ENCODE measurements around the gene RTKN. TPM values are rescaled to one million over a fixed set of nuclear protein-coding genes. Genes with fewer than 3 reads are reported as not detected.

RTKN gene
- total and polyA plus RNA-seq, 2 of the 13 experiments (the other 11 are each of a cell fraction or from before 2014, with no cell fraction given), result 159 to 166 TPM

GRCh38 chr2:74442483-74443297 lies 953 bp upstream of the RTKN start (continued):
- TF ChIP-seq SKIL (CRISPR knock-in tag; IDR thresholded peaks at IDR 0.05; ENCODE audit: borderline replicate concordance) (0 out of 2 replicates have a peak, but pooled peaks have one; percentile 12), HOXA9 (CRISPR knock-in tag; IDR thresholded peaks at IDR 0.05; ENCODE audit: borderline replicate concordance) (0 out of 2 replicates have a peak, but pooled peaks have one; percentile 40), RFXAP (CRISPR knock-in tag; IDR thresholded peaks at IDR 0.05; ENCODE audit: borderline replicate concordance) (0 out of 2 replicates have a peak, but pooled peaks have one; percentile 11), THAP11 (CRISPR knock-in tag; IDR thresholded peaks at IDR 0.05) (peak; percentile 1; the same call in 1 of the 2 replicates), ZNF264 (CRISPR knock-in tag; IDR thresholded peaks at IDR 0.05) (peak; percentile 64; the same call in 1 of the 2 replicates), MEIS2 (CRISPR knock-in tag; IDR thresholded peaks at IDR 0.05) (peak; percentile 3; the same call in 1 of the 2 replicates), KAT7 (CRISPR knock-in tag; IDR thresholded peaks at IDR 0.05; ENCODE audit: borderline replicate concordance) (0 out of 2 replicates have a peak, but pooled peaks have one; percentile 28), ZNF556 (CRISPR knock-in tag; IDR thresholded peaks at IDR 0.05; ENCODE audit: borderline replicate concordance) (peak; percentile 82; the same call in 1 of the 2 replicates), ZFP1 (CRISPR knock-in tag; IDR thresholded peaks at IDR 0.05) (0 out of 2 replicates have a peak, but pooled peaks have one; percentile 6), ZNF782 (CRISPR knock-in tag; IDR thresholded peaks at IDR 0.05; ENCODE audit: borderline replicate concordance) (0 out of 2 replicates have a peak, but pooled peaks have one; percentile 23), ZNF775 (CRISPR knock-in tag; IDR thresholded peaks at IDR 0.05; ENCODE audit: borderline replicate concordance) (0 out of 2 replicates have a peak, but pooled peaks have one; percentile 14), ZNF292 (CRISPR knock-in tag; IDR thresholded peaks at IDR 0.05; ENCODE audit: borderline replicate concordance, low read depth) (peak; percentile 22; the same call in 1 of the 2 replicates), TBP (CRISPR knock-in tag; IDR thresholded peaks at IDR 0.05) (0 out of 2 replicates have a peak, but pooled peaks have one; percentile 60)
- TF ChIP-seq, protein P1, sequence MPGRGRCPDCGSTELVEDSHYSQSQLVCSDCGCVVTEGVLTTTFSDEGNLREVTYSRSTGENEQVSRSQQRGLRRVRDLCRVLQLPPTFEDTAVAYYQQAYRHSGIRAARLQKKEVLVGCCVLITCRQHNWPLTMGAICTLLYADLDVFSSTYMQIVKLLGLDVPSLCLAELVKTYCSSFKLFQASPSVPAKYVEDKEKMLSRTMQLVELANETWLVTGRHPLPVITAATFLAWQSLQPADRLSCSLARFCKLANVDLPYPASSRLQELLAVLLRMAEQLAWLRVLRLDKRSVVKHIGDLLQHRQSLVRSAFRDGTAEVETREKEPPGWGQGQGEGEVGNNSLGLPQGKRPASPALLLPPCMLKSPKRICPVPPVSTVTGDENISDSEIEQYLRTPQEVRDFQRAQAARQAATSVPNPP (CRISPR knock-in tag; IDR thresholded peaks at IDR 0.05), result 0 out of 2 replicates have a peak, but pooled peaks have one; percentile 5
- TF ChIP-seq, protein P2, sequence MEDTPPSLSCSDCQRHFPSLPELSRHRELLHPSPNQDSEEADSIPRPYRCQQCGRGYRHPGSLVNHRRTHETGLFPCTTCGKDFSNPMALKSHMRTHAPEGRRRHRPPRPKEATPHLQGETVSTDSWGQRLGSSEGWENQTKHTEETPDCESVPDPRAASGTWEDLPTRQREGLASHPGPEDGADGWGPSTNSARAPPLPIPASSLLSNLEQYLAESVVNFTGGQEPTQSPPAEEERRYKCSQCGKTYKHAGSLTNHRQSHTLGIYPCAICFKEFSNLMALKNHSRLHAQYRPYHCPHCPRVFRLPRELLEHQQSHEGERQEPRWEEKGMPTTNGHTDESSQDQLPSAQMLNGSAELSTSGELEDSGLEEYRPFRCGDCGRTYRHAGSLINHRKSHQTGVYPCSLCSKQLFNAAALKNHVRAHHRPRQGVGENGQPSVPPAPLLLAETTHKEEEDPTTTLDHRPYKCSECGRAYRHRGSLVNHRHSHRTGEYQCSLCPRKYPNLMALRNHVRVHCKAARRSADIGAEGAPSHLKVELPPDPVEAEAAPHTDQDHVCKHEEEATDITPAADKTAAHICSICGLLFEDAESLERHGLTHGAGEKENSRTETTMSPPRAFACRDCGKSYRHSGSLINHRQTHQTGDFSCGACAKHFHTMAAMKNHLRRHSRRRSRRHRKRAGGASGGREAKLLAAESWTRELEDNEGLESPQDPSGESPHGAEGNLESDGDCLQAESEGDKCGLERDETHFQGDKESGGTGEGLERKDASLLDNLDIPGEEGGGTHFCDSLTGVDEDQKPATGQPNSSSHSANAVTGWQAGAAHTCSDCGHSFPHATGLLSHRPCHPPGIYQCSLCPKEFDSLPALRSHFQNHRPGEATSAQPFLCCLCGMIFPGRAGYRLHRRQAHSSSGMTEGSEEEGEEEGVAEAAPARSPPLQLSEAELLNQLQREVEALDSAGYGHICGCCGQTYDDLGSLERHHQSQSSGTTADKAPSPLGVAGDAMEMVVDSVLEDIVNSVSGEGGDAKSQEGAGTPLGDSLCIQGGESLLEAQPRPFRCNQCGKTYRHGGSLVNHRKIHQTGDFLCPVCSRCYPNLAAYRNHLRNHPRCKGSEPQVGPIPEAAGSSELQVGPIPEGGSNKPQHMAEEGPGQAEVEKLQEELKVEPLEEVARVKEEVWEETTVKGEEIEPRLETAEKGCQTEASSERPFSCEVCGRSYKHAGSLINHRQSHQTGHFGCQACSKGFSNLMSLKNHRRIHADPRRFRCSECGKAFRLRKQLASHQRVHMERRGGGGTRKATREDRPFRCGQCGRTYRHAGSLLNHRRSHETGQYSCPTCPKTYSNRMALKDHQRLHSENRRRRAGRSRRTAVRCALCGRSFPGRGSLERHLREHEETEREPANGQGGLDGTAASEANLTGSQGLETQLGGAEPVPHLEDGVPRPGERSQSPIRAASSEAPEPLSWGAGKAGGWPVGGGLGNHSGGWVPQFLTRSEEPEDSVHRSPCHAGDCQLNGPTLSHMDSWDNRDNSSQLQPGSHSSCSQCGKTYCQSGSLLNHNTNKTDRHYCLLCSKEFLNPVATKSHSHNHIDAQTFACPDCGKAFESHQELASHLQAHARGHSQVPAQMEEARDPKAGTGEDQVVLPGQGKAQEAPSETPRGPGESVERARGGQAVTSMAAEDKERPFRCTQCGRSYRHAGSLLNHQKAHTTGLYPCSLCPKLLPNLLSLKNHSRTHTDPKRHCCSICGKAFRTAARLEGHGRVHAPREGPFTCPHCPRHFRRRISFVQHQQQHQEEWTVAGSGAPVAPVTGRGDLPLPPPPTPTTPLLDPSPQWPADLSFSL (CRISPR knock-in tag; IDR thresholded peaks at IDR 0.05), result peak; percentile 71; the same call in 1 of the 2 replicates
- TF ChIP-seq, protein P3, sequence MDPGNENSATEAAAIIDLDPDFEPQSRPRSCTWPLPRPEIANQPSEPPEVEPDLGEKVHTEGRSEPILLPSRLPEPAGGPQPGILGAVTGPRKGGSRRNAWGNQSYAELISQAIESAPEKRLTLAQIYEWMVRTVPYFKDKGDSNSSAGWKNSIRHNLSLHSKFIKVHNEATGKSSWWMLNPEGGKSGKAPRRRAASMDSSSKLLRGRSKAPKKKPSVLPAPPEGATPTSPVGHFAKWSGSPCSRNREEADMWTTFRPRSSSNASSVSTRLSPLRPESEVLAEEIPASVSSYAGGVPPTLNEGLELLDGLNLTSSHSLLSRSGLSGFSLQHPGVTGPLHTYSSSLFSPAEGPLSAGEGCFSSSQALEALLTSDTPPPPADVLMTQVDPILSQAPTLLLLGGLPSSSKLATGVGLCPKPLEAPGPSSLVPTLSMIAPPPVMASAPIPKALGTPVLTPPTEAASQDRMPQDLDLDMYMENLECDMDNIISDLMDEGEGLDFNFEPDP (CRISPR knock-in tag; conservative IDR thresholded peaks at IDR 0.05), result peak; percentile 90; the same call in 1 of the 2 replicates
